NOMO-1 treated with DMSO at 0.1 percent for 48 hours (cell line): ENCODE measurements around the gene TMEM63B.
"Not testable (repeated sequence)": the region's sequence is repeated elsewhere in the genome, so short reads cannot be mapped to it uniquely, and the experiment has no call there.

ENCODE experiments used
- DNase-seq: peaks from one replicate; lab custom pipeline; 2025; ENCODE audit not compliant: unreplicated experiment; lab: John Stamatoyannopoulos, UW

The TMEM63B gene

GRCh38 chr6:44142835-44143234, 15.5 kb downstream of the TMEM63B start:
- DNase-seq = no peak

- DNase-seq = no peak
Measured at GRCh38 chr6:44143731-44144130, 16.4 kb downstream of the TMEM63B start.

- not testable (repeated sequence) for DNase-seq
Measured at GRCh38 chr6:44144536-44144935, 17.2 kb downstream of the TMEM63B start.

- no peak for DNase-seq
Measured at GRCh38 chr6:44145839-44146238, 18.5 kb downstream of the TMEM63B start.

GRCh38 chr6:44146685-44147084, 19.3 kb downstream of the TMEM63B start:
- no peak for DNase-seq

GRCh38 chr6:44147256-44147655, 19.9 kb downstream of the TMEM63B start:
- DNase-seq = no peak

GRCh38 chr6:44148306-44148705, 21.0 kb downstream of the TMEM63B start:
- no peak for DNase-seq

- no peak for DNase-seq
Measured at GRCh38 chr6:44149369-44150012, 22.1 kb downstream of the TMEM63B start.

GRCh38 chr6:44150317-44150917, 23.1 kb downstream of the TMEM63B start:
- no peak for DNase-seq

GRCh38 chr6:44151348-44152108, 24.2 kb downstream of the TMEM63B start:
- peak; percentile 32 for DNase-seq

- DNase-seq = no peak
Measured at GRCh38 chr6:44152109-44152461, 24.7 kb downstream of the TMEM63B start.

GRCh38 chr6:44152533-44152932, 25.2 kb downstream of the TMEM63B start:
- DNase-seq = no peak

GRCh38 chr6:44154067-44154466, 26.7 kb downstream of the TMEM63B start:
- DNase-seq = no peak

- DNase-seq = no peak
Measured at GRCh38 chr6:44156494-44157151, 29.3 kb downstream of the TMEM63B start.

GRCh38 chr6:44157152-44157521, 29.8 kb downstream of the TMEM63B start:
- DNase-seq = no peak

GRCh38 chr6:44158770-44159228, 31.4 kb downstream of the TMEM63B start, which contains the start of gene CAPN11:
Gene CAPN11 (plus strand): TSS chr6:44158820. CDS start chr6:44158849, 29 bp downstream.
- no peak for DNase-seq

GRCh38 chr6:44161997-44162338, 34.6 kb downstream of the TMEM63B start:
- DNase-seq = no peak

GRCh38 chr6:44162876-44163625, 35.7 kb downstream of the TMEM63B start:
- DNase-seq = no peak

- DNase-seq = no peak
Measured at GRCh38 chr6:44166116-44166515, 38.8 kb downstream of the TMEM63B start.

GRCh38 chr6:44166591-44167184, 39.3 kb downstream of the TMEM63B start:
- no peak for DNase-seq

- no peak for DNase-seq
Measured at GRCh38 chr6:44167567-44167966, 40.2 kb downstream of the TMEM63B start.
